ENCODE measurements around the gene SMPD2. TPM values are rescaled to one million over a fixed set of nuclear protein-coding genes. Genes with fewer than 3 reads are reported as not detected.

The SMPD2 gene
- total and polyA plus RNA-seq, 2 donors (not counting 1 experiment from before 2014, with no cell fraction given): 35.7 to 43.9 TPM

GRCh38 chr6:109456111-109456583, 15.6 kb downstream of the SMPD2 start:
- peak overlapping the region; percentile 99 for H3K27ac Mint-ChIP-seq
- H3K4me1 ChIP-seq (ENCODE audit: control insufficient read depth in 2 of 2, insufficient read depth in 2 of 2, low read length in 2 of 2): peaks cover 78% of the 10 kb centered on the region in 2 donors

More at GRCh38 chr6:109456111-109456583, 15.6 kb downstream of the SMPD2 start:
- peak overlapping the region; percentile 42 to 99 (median 93) for H3K4me3 ChIP-seq (ENCODE audit: control extremely low read depth in 1 of 5, extremely low read depth in 1 of 5, insufficient read depth in 1 of 5, low read depth in 2 of 5, low read length in 4 of 5)
- no peak for DNase-seq
- H3K36me3 ChIP-seq (replicated peaks in 1 of 2; ENCODE audit: control extremely low read depth in 1 of 2, control insufficient read depth in 1 of 2, extremely low read depth in 1 of 2, insufficient read depth in 2 of 2, low read length in 1 of 2): peaks cover 0 to 22% of the 10 kb centered on the region in 2 experiments
- peak overlapping the region; percentile 95 for H3K4me2 ChIP-seq (replicated peaks; ENCODE audit: low read depth, low read length, poor library complexity, severe bottlenecking)
- no peaks in the 10 kb centered on the region for H3K9me3 ChIP-seq (ENCODE audit: control extremely low read depth in 1 of 3, control insufficient read depth in 2 of 3, insufficient read depth in 1 of 3, low read length in 2 of 3)
- H3K79me2 ChIP-seq (ENCODE audit: control insufficient read depth, insufficient read depth, low read length): peaks cover 42% of the 10 kb centered on the region
- Mint-ChIP-seq H3K9me3 (ENCODE audit: insufficient read depth) (no peaks in the 10 kb centered on the region), H3K4me3 (peak overlapping the region; percentile 95), H3K27me3 (no peaks in the 10 kb centered on the region), H3K4me1 (peaks cover 83% of the 10 kb centered on the region)
- peak overlapping the region; percentile 75 to 98 for H3K27ac ChIP-seq (ENCODE audit: low read length in 2 of 2)
- H3K27me3 ChIP-seq (replicated peaks in 1 of 4; ENCODE audit: control extremely low read depth in 1 of 4, control insufficient read depth in 3 of 4, insufficient read depth in 4 of 4, low read length in 3 of 4): no peaks in the 10 kb centered on the region
- intact Hi-C loops (cut with micrococcal nuclease): loop anchor here (5.0 to 10.0 kb wide), 3 partner anchors 749 to 1419 kb away; partner anchors contain the start of genes AMD1 and CDK19
- H4K20me1 ChIP-seq (ENCODE audit: control insufficient read depth, insufficient read depth, low read length, poor library complexity, severe bottlenecking): no peaks in the 10 kb centered on the region
- ChIA-PET POLR2A (interaction anchor here (1.1 to 5.5 kb wide), 10 partner anchors 9 to 235 kb away, joined by 3 to 35 read pairs (median 6); partner anchors contain the start of genes AK9, CD164, FIG4 and PPIL6), CTCF (interaction anchor here (1.3 to 6.4 kb wide), 7 partner anchors 9 to 268 kb away, joined by 3 to 55 read pairs (median 12); partner anchors contain the start of genes CD164, PPIL6, SMPD2 and ZBTB24)
- no peak for ATAC-seq (ENCODE audit: low read depth)
- peak overlapping the region; percentile 3 for H2AFZ ChIP-seq (ENCODE audit: insufficient read depth, low read depth, low read length, poor library complexity, severe bottlenecking)
- no peak for TF ChIP-seq EZH2 (IDR thresholded peaks at IDR 0.05; ENCODE audit: borderline replicate concordance, insufficient read depth, low read depth, low read length, poor library complexity, severe bottlenecking)
- TF ChIP-seq, protein P1, sequence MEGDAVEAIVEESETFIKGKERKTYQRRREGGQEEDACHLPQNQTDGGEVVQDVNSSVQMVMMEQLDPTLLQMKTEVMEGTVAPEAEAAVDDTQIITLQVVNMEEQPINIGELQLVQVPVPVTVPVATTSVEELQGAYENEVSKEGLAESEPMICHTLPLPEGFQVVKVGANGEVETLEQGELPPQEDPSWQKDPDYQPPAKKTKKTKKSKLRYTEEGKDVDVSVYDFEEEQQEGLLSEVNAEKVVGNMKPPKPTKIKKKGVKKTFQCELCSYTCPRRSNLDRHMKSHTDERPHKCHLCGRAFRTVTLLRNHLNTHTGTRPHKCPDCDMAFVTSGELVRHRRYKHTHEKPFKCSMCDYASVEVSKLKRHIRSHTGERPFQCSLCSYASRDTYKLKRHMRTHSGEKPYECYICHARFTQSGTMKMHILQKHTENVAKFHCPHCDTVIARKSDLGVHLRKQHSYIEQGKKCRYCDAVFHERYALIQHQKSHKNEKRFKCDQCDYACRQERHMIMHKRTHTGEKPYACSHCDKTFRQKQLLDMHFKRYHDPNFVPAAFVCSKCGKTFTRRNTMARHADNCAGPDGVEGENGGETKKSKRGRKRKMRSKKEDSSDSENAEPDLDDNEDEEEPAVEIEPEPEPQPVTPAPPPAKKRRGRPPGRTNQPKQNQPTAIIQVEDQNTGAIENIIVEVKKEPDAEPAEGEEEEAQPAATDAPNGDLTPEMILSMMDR (IDR thresholded peaks at IDR 0.05): peak; percentile 20
- WGBS (ENCODE audit: insufficient coverage): 11% methylated on average over 33 of the region's 38 CpGs
- H3K9ac ChIP-seq (ENCODE audit: low read length): peak overlapping the region; percentile 69
